Midbrain (tissue), 1 donor: Measurements from ENCODE around the gene WFIKKN2.
"Not testable (repeated sequence)": the region's sequence is repeated elsewhere in the genome, so short reads cannot be mapped to it uniquely, and the experiment has no call there.

Source experiments
- DNase-seq: peaks from one replicate; lab custom pipeline; 2025; lab: John Stamatoyannopoulos, UW

Gene WFIKKN2

GRCh38 chr17:50855708-50856330 lies 20.4 kb downstream of the WFIKKN2 start:
- DNase-seq: no peak

DNA sequence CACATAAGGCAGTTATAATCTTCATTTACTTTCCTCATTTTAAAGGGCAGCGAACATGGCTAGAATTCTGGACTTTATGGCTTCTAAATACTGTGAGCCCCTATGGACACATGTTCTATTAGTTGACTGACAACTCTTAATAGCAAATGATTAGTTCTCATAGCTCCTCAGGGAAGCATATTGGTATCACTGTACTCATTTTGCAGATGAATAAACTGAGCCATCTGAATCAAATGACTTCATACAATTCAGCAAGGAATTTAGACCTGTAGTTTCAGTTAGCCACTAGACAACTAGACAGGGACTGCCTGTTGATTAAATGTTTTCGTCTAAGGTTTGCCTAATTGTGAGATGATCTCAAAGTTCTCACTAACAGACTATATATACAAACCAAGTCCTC lies 21.0 kb downstream of the WFIKKN2 start:
- DNase-seq: no peak

DNA sequence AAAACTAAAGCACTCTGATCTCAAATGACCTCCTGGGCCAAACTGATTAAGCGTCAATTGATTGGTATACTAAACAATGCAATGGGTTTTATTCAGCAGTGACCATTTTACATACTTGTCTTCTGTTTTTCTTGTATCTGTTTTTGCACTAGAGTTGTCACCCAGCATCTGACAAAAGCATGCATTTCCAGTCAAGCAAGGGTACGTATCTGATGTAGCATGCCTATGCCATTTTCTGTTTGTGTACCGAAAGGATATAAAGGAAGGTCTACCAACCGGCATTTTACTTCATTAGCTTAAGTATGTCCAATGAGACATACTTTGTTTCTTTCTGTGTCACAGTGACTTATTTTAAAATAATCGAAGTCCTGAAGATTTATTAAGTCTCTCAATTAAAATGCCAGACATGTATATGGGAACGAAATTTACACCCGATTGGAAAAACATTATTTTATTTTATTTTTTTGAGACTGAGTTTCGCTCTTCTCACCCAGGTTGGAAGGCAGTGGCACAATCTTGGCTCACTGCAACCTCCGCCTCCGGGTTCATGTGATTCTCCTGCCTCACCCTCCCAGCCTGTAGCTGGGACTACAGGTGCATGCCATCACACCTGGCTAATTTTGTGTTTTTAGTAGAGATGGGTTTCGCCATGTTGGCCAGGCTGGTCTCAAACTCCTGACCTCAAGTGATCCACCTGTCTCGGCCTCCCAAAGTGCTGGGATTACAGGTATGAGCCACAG lies 23.3 kb downstream of the WFIKKN2 start:
- no peak for DNase-seq

DNA sequence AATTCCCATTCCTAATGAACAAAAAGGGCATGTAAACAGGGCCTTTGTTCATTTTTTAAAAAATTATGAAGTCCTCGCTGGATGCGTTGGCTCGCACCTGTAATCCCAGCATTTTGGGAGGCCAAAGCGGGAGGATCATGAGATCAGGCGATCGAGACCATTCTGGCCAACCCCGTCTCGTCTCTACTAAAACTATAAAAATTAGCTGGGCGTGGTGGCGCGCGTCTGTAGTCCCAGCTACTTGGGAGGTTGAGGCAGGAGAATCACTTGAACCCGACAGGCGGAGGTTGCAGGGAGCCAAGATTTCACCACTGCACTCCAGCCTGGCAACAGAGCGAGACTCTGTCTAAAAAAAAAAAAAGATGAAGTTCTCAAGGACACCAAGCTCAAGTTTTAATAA lies 24.3 kb downstream of the WFIKKN2 start:
- not testable (repeated sequence) for DNase-seq

GRCh38 chr17:50861334-50861676 lies 25.9 kb downstream of the WFIKKN2 start:
- no peak for DNase-seq

GRCh38 chr17:50861822-50862528 lies 26.6 kb downstream of the WFIKKN2 start:
- DNase-seq: peak; percentile 26

- peak; percentile 79 for DNase-seq
Measured at GRCh38 chr17:50863221-50863843, 27.9 kb downstream of the WFIKKN2 start.

DNA sequence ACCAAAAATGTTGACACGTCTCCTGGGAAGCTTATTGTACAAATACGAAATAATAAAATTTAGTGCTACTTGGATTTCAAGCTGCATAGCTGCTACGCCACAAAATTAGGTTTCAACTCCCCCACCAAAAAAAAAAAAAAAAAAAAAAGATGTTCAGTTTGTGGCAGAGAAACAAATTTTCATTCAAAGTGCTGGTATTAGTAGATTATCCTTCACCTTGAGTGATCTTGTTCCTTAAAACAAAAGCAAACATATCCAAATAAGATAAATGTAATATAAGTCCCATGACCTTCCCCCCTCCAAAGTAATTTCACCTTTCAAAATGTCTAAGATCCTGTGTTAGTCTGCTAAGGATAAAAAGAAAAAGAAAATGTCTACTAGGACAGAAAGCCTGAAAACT lies 28.5 kb downstream of the WFIKKN2 start:
- no peak for DNase-seq

GRCh38 chr17:50864747-50865059 lies 29.3 kb downstream of the WFIKKN2 start:
- no peak for DNase-seq

- DNase-seq: peak; percentile 62
Measured at GRCh38 chr17:50865060-50865867, 29.9 kb downstream of the WFIKKN2 start.

DNA sequence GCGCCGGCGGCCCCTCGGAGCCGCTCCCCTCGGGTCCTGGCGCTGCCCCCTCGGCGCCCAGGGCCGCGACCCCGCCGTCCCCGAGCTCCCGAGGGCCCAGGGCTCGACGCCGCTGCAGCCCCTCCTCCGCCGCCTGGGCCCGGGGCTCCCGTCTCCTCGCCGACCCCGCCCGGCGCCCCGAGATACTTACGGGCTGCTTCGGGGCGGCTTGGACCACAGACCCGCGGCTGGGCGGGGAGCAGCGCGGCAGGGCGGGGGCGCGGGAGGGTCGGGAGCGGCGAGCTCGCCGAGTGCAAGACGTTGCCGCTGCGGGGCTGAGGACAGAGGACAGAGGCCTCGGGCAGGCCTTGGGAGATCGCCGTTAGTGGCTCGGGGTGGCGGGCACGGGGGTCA lies 30.5 kb downstream of the WFIKKN2 start:
- no peak for DNase-seq

GRCh38 chr17:50866261-50866949 lies 31.0 kb downstream of the WFIKKN2 start, which contains the start of gene TOB1:
Gene TOB1, minus strand, starts transcription at chr17:50866354. Its CDS starts 2,337 bp downstream, at chr17:50864017.
- peak; percentile 98 for DNase-seq

DNA sequence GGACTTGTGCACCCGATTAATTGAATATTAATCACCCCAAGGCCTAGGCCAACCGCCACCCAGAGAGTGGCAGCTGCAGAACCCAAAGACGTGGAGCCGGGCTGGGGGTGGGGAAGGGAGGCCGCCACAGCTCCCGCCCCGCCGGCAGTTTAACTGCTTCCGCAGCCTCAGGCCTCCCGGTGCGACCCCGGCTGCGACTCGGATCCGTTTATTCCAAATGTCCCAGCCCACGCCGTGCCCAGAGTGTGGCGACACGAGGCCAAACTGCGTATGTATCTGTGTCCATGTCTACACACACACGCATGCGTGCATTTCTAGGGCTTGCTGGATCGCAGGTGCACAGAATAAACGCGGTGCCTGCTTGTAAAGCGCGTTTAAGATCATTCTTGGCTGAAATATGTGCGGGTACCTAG lies 31.6 kb downstream of the WFIKKN2 start:
- peak; percentile 90 for DNase-seq

DNA sequence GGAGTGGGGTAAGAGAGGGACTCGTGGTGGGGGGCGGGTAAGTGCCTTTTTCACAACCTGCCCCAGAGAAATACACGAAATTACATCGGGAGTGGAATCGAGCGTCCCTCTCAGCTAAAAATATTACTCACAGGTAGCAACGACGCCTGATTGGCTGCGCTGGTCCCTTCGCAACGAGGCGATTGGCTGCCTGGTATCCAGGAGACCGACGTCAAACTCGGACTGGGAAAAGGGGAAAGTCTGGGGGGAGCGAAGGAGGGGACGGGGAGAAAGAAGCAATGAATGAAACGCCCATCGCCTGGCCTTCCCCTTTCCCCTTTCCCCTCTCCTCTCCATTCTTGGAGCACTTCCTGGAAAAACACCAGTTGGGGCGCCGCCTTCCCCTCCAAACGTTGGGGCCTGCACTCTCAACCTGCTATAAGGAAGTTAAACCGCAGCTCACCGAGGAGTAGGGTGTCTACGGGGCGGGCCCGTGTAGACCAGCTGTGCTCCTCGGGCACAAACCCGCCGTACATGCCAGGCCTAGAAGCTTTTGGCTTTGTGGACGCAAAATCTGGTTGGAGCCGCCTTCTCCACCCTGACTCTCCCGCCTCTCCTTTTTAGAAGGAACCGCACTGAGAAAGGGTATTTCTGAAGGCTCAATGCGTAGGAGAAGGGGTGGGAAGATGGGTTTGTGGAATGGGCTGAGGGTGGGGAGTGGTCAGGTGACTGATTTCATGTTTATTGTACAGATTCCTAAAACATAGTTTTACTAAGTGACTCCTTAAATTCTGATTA lies 32.2 kb downstream of the WFIKKN2 start:
- DNase-seq: peak; percentile 98

- no peak for DNase-seq
Measured at GRCh38 chr17:50868140-50868438, 32.7 kb downstream of the WFIKKN2 start.

DNA sequence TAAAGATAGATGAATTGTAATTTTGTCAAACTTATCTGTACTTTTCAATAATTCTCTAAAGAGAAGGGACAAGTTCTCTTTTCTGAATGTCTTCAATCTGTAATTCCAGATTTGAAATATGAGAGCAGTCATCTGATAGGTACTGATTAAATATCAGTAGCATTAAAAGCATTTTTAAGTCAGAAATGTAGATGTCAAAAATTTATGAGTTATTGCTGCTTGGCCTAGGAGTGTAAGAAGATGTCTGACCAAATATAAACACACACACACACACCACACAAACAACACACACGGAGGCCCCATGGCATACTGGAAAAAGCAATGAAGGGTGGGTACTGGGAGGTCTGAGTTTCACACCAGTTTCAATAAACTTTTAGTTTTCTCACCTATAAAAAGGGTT lies 33.2 kb downstream of the WFIKKN2 start:
- DNase-seq: no peak

GRCh38 chr17:50871364-50871763 lies 36.0 kb downstream of the WFIKKN2 start:
- no peak for DNase-seq

DNA sequence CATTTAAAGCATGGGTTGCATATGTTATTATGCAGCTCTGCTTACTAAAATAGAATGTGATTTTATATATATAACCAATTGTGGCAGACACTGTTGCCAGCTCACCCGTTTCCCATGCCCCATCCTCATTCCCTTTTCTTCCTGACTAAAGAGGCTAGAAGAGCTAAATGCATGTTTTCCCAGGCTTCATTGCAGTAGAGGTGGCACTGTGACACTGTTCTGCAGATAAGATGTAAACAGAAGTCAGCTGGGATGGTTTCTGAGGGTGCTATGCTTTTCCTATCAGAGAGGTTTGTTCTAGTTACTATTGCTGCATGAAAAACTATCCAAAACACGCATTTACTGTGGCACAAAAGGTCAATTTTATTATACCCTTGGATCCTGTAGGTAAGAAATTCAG lies 36.5 kb downstream of the WFIKKN2 start:
- no peak for DNase-seq

DNA sequence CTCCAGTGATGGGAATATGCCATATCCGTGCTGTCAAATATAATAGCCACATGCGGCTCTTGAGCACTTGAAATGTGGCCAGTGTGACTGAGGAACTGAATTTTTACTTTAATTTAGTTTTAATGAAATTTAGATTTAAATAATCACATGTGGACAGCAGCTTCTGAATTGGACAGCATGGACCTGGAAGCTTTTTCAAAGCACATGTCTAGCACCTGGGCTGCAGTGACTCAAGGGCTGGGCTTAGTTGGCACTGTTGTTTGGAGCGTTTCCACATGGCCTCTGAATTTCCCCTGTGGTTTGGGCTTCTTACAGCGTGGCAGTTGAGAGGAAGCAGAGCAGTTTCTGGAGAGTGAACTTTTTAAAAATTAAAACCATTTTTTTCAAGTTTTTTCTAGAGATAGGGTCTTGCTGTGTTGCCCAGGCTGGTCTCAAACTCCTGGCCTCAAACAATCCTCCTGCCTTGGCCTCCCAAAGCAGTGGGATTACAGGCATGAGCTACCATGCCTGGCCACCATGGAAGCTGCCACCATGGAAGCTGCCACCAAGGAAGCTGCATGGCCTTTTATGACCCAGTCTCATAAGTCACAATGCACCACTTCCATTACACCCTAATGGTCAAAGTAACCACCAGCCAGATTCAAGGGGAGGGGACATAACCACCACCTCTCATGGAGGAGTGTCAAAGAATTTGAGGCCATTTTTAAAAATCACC lies 37.5 kb downstream of the WFIKKN2 start:
- DNase-seq: no peak

GRCh38 chr17:50875074-50875473 lies 39.7 kb downstream of the WFIKKN2 start:
- DNase-seq: no peak
